Cardiac septum (tissue), 1 donor: ENCODE results near the gene SLC43A1. TPM values are rescaled to one million over a fixed set of nuclear protein-coding genes. Genes with fewer than 3 reads are reported as not detected.

Experiments
- DNase-seq: peaks from one replicate; pipeline ENCODE4 v3.0.0-alpha.2; 2020; ENCODE audit warnings: low spot score
- intact Hi-C: fragments of 100-400 bp; cut with DNase I; formaldehyde crosslinking; loops from one replicate; pipeline ENCODE4 v1.14.0; 2022
- total RNA-seq: library from RNA; stranded (reverse); fragmentation: NEBNext Ultra II Directional; extraction: Animal tissue kit (Norgen Biotek cat#: 25700); gene quantifications from one replicate; pipeline ENCODE4 v1.2.1, GENCODE V29; 2021
- donor health status: DM: no; HTN: no; CAD: no.

SLC43A1 gene
- total RNA-seq, 1 donor from 2014 or later: 2.0 TPM

GRCh38 chr11:57471496-57471895 is 44.0 kb downstream of the SLC43A1 start:
- DNase-seq: no peak
- intact Hi-C loops: no loop called here

GRCh38 chr11:57469268-57469667 is 46.2 kb downstream of the SLC43A1 start:
- DNase-seq: no peak

DNA sequence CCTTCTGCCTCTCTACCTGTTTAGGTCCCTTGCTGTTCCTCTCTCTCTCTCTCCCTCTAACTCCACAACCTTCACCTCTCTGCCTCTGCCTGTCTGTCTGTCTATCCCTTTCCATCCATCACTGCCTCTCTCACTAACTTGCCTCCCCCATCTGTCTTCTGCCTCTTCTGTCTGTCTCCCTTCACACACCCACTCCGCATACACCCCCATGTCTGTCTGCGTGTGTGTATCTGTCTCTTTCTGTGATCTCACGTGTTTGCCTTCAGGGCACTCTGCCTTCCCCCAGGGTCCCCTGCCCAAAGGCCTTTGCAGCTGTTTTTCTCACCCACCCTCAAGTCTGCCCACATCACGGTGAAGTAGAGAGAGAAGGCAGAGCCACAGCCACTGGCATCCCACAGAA is 47.2 kb downstream of the SLC43A1 start:
- intact Hi-C loops: no loop called here
- no peak for DNase-seq

More at GRCh38 chr11:57469268-57469667, 46.2 kb downstream of the SLC43A1 start:
- intact Hi-C loops: no loop called here

GRCh38 chr11:57467508-57468157 is 47.9 kb downstream of the SLC43A1 start:
- intact Hi-C loops: no loop called here
- DNase-seq: no peak

DNA sequence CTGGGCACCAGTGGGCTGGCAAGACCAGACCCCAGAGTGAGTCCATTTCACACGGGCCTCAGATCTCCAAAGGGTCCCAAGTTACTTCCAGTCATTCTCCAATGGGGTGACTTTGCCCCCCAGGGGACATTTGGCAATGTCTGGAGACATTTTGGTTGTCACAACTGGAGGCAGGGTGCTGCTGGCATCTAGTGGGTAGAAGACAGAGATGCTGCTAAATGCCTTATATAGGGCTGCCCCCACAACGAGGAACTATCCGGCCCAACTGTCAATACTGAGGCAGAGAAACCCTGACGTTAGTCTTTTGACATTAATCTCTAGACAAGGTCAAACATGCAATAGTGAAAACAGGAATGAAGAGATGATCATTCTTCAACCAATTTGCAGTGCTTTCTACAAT is 48.8 kb downstream of the SLC43A1 start:
- intact Hi-C loops: no loop called here
- no peak for DNase-seq

DNA sequence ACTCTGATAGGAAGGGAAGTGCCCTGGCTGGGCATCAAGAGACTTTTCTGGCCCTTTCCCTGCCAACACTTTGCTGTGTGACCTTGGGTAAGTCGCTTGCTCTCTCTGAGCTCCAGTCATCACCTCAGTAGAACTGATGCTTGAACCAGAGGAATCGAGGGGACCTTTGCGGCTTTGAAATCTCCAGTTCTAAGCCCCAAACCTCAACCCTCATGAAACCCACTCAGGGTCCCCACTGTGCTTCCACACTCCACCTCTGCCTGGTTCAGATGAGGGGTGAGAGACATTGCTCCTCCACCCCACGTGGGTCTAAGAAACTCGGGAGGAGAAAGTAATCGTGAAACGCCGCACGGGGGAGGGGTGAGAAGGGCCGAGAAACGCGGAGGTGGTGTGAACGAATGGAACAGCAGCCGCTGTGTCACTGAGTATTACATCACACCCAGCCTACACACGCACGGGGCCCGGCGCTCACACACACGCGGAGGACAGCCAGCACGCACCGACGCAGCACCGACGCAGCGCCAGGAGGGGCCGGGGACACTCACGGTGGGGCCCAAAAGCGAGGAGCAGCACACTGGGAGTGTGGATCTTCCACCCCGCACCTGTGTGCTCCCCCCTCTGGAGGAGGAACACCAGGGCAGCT is 50.8 kb downstream of the SLC43A1 start:
- DNase-seq: no peak
- intact Hi-C loops: no loop called here

GRCh38 chr11:57463671-57464538 is 51.6 kb downstream of the SLC43A1 start:
- no peak for DNase-seq
- intact Hi-C loops: no loop called here

DNA sequence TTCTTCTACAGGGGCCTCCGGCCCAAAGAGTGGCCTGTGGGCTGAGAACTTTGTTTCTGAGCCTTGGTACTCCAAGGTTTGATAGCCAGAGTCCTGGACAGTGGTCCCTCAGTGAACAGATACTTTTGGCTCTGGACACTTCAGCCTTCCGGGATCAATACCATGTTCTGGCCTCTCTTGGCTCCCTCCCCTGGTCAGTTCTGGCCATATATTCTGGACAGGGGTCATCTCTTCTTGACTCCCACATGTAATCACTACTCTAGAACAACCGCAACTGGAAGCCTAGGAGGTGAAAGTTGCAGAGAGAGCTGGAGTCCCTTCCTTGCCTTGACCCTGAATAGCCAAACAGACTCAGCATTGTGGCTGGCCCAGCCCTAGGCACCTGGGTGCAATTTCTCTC is 52.9 kb downstream of the SLC43A1 start:
- intact Hi-C loops: no loop called here
- no peak for DNase-seq

DNA sequence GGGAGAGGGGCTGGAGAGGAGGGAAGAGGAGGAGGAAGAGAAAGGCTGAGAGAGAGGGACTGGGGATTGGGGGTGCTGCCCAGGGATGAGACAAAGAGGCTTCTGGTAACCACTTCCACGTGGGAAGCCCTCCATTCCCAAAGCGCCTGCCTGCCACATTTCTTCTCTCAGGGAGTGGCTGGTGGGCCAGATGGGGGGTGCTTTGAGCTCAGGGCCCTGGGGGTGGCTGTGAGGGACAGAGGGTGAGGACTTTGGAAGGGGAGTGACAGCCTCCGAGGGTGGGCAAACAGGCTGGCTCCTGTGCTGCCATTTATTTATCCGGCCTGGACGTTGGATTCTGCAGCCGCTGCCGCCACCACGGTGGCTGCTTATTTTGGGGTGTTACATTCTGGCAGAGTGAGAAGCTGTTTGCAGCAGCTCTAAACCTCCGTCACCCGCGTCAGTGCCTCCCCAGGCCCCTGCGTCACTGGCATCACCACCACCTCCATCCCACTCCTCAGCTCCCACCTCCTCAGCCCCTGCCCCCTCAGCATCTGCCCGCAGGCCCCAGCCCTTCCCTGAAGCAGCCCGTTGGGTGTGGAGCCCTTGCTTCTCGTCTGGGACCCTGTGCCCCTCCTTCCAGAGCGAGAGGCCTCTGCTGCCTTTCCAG is 53.5 kb downstream of the SLC43A1 start:
- no peak for DNase-seq
- intact Hi-C loops: no loop called here

DNA sequence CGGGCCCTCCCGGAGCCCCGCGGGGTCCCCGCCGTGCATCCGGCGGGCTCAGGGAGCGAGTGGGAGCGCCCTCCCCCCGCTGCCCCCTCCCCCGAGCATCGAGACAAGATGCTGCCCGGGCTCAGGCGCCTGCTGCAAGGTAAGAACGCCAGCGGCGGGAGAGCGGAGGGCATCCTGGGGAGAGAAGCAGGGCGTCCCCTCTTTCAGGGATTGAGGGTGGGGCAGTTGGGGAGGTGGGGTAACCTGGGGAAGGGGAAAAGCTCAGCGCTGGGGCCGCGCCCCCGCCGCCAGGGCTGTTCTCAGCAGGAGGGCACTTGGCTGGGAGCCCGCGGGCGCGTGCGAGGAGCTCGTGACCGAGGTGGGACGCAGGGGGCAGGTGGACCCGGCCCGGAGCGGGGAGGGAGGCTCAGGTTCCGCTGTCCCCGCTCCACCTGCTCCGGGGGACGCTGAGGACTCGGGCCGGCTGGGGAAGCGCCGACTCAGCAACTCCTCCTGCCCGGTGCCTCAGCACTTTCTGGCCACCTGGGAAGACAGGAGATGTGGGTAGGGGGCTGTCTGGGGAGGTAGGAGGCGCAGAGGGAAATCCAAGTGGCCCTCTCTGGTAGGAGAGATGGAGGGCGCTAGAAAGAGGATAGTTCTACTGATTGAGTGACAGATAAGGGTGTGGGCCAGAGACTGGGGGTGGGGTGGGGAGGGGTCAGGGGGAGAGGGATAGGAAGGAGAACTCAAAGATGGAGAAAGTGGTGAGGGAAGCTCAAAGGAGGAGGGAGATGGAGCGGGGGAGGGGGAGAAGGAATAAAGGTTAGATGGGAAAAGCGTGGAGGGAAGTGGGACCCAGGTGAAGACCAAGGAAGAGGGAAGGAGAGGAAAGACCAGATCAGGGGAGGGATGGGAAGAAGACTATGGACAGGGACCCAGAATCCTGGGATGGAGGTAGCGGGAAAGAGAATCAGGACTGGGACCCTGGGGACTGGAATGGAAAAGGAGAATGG is 54.4 kb downstream of the SLC43A1 start:
- no peak for DNase-seq
- intact Hi-C loops: no loop called here

- intact Hi-C loops: no loop called here
- DNase-seq: no peak
Measured at GRCh38 chr11:57460022-57460757, 55.3 kb downstream of the SLC43A1 start, which contains the start of gene RTN4RL2. Gene RTN4RL2, plus strand, starts transcription at chr11:57460528. Its CDS starts 338 bp downstream, at chr11:57460866.

DNA sequence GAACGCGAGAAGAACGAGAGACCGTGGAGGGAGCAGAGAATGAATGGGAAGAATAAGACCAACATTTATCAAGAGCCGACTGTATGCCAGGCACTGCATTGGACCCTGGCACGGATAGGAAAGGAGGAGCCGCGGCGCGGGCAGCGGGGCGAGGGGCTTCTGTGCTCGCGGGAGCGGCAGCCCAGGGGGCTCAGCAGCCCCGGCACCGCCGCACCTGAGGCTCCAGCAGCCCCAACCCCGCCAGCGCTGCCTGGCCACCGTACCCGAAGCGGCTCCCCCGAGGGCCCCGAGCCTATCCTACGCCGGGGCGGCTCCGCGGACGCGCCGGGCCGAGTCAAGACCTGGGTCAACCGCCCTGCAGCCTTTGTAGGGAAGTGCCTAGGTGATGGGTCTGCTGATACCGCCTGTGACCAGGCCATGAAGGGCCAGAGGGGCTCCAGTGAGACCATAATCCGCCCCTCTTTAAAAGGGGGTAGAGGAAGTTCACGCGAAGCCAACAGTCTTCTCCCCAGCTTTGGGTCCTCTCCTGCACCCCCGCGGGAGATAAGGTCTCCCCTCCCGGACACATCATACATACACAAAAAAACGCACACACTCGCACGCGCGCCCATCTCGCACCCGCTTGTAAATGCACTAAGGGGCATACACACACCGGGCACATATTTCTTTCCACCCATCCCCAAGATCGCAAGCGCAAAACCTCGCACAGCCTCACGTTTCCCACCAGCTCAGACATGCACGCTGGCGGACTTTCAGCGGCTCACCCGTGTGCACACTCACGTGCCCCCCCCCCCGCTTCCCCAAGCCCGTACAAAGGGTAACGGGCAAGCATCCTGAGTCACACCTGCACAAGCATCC is 56.1 kb downstream of the SLC43A1 start:
- intact Hi-C loops: loop anchor here (5.0 to 10.0 kb wide), 2 partner anchors 115 to 183 kb away; no protein-coding TSS in a partner anchor
- no peak for DNase-seq

DNA sequence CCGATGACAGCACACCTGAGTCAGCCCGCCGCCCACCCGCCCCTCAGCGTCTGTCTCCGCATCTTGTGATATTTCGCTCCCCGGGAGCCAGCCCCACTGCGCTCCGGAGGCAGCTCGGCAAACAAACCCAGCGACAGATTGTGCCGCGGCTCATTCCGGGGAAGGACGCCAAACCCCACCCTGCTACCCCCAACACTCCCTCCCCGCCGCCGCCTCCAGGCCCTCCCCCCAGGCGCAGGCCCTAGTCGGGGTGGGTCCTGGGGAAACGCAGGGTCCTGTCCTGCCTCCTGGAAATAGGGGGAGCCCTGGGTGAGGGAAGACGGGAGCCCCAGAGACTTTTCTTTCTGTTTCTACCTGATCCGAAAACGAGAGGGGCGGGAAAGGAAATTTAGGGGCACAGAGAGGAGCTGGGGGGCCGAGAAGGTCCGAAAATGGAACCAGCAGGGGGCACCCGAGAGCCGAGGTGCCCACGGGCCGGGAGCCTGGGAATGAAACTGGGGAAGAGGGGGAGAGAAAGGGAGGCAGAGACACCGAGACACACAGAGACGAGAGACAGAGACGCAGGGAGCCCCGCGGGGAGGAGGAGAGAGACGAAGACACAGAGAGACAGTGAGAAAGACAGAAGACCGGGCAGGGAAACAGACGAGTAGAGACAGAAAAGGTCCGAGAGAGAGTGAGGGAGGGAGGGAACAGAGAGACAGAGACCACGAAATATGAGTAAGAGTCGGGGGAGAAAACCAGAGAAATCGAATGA is 56.9 kb downstream of the SLC43A1 start:
- no peak for DNase-seq
- intact Hi-C loops: loop anchor here (5.0 to 10.0 kb wide), 2 partner anchors 114 to 184 kb away; no protein-coding TSS in a partner anchor

DNA sequence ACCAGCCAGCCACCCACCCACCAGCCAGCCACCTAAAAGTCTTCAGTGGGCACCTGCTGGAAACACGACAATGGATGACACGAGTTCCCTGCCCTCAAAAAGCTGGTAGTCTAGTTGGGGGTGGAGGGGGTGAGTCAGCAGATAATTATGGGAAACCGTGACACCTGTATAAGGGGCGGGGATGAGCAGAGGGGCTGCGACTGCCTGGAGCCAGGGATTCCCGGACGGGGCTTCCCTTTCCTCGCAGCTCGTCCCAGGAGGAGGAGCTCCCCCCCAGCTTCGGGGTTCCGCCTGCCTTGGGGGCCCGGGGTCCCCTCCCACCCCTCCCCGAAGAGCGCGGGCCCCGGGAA is 57.5 kb downstream of the SLC43A1 start:
- DNase-seq: no peak
- intact Hi-C loops: loop anchor here (5.0 to 10.0 kb wide), 2 partner anchors 113 to 184 kb away; no protein-coding TSS in a partner anchor

DNA sequence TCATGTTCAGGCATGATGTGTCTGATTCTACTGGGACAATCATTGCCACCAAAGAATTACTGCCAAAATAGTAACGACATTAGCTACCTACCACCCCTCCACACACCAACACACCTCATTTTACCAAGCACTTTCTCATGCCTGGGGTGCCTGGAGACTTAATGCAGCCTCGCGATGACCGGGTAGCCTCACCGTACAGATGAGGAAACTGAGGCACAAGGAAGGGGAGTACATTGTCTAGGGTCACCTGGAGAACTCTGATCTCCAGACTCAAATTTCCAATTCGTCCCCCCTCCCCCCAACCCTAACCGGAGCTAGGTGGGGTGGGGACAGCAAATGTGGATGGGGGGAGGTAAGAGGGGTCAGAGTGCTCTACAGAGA is 57.9 kb downstream of the SLC43A1 start:
- no peak for DNase-seq
- intact Hi-C loops: loop anchor here (2.0 to 10.0 kb wide), 5 partner anchors 19 to 185 kb away; no protein-coding TSS in a partner anchor

DNA sequence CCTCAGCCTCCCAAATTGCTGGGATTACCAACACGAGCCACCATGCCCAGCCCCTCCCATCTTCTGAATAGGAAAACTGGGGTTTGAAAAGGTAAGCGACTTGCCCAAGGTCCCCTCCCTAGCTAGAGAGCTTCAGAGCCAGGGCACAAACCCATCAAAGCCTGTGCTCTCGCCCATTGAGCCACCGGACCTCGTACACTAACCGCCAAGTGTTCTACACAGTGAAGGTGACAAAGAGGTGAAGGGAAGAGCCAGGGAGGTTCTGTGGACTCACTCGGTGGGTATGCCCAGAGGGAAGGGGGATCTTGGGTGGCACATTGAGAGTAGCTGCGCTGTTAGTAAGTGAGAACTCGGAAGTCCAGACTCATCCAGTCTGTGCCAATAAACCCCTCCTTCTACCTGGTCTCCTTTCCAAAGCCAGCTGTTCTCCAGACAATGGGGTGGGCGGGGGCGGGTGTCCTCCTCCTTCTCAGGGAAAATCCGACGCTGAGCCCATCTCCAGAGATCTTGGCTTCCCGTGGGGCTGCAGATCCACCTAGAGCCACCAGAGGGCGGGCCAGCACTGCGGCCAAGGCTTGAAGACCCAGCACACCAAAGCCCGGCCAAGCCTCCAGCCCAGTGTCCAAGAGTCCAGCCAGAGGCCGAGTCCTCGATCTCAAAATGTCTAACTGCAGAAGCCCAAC is 58.4 kb downstream of the SLC43A1 start:
- DNase-seq: peak; percentile 94
- intact Hi-C loops: loop anchor here (2.0 to 10.0 kb wide), 5 partner anchors 20 to 185 kb away; no protein-coding TSS in a partner anchor
